HG02938 (cell line): ENCODE measurements around the gene CAMK1D.

ENCODE experiments used
- ATAC-seq: cut with Tn5 transposase; IDR thresholded peaks from one replicate; pipeline ENCODE4 v1.9.1; 2021; ENCODE audit warnings: mild to moderate bottlenecking, moderate library complexity; ENCODE audit not compliant: unreplicated experiment

Gene CAMK1D

GRCh38 chr10:12397941-12398340, 48.6 kb downstream of the CAMK1D start:
- ATAC-seq, result no peak

GRCh38 chr10:12400266-12400931, 51.1 kb downstream of the CAMK1D start:
- no peak for ATAC-seq

DNA sequence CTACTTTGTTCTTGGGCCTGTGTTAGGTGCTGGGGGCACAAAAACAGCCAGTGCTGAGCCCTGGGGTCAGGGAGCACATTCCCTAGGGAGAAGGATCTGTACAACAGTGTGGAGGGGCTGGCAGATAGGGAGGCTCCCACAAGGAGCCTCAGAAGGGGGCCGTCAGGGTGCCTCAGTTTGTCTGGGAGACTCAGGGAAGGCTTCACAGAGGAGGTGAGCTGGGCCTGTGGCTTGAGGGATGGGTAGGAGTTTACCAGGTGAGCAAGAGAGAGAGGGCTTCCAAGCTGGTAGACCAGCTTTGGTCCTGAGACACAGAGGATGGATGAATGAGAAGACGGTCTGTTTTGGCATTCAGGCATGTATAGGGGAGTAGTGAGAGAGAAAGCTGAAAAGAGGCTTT, 52.1 kb downstream of the CAMK1D start:
- ATAC-seq, result no peak

- no peak for ATAC-seq
Observed at GRCh38 chr10:12403119-12403518, 53.8 kb downstream of the CAMK1D start.

GRCh38 chr10:12405342-12406320, 56.3 kb downstream of the CAMK1D start:
- ATAC-seq, result no peak

DNA sequence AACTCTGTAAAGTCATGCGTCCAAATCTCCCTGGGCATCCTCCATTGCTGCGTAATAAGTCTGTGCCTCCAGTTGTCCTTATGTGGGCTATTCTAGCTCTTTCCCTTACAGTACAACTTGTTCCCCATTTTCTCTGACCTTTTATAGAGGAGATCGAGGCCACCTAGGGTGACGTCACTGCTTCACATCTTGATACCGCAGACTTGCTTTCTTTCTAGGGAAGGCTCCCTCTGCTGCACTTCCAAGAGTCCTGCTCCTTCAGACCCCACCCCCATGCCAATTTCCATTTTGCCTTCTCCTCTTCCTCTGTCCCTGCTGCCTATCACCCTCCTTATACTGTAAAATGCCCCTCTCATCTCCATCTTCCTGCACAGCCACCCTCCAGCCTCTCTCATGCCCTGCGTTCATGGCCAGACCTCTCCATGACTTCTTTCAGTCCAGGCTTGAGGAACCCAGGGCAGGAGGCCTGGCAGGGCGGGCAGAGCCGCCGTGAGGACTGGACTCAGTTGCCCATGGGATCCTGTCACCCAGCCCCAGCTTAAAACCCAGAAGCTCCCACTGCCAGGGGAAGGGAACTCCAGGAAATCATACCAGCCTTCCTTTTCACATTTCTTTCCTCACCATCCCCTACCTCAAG, 57.5 kb downstream of the CAMK1D start:
- no peak for ATAC-seq

GRCh38 chr10:12408472-12408871, 59.1 kb downstream of the CAMK1D start:
- no peak for ATAC-seq

DNA sequence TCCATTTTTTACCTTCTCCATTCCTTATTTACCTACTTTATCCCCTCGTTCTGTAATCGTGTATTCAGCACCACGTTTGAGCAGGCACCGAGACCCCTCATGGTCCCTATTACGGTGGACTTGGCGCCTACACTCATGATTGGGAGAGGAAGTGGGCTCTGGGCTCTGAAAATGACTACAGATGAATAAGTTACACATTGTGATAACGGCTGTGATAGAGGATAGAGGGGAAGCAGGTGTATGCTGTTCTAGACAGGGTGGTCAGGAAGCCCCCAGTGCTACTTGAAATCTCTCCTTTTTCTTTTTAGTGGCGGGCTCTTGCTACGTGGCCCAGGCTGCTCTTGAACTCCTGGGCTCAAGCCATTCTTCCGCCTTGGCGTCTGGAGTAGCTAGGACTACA, 59.8 kb downstream of the CAMK1D start:
- ATAC-seq, result no peak

GRCh38 chr10:12409613-12410012, 60.3 kb downstream of the CAMK1D start:
- no peak for ATAC-seq

DNA sequence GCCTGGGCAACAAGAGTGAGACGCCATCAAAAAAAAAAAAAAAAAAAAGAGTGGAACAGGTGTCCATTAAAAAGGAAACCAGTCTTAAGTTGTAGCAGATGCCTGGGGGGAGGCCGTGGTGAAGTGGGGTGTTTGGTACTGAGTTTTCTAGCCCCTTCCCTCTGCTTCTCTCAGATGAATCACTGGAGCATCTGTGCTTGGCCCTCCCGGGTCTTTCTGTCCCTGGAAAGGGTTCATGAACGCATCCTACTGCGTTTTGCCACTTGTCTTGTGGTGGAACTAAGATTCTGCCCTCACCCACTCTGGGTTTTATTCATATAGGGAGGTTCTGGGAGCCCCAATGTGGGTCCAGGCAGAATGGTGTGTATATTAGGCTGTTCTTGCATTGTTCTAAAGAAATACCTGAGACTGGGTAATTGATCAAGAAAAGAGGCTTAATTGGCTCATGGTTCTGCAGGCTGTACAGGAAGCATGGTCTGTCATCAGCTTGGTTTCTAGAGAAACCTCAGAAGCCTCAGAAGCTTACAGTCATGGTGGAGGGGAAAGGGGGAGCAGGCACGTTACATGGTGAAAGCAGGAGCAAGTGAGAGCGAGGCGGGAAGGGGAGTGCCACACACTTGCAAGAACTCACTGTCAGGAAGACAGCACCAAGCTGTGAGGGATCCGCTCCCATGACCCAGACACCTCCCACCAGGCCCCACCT, 63.5 kb downstream of the CAMK1D start:
- no peak for ATAC-seq

DNA sequence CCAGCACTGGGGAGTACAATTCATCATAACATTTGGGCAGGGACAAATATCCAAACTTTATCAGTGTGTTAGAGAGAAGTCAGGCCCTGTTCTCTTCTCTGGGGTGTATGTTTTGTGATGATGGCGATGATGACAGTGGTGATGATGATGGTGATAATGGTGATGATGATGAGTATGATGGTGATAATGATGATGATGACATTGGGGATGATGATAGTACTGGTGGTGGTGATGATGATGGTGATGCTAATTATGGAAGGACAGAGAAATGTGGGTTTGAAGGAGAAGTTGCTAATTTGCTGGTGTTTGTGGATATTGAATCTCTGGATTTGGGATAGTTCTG, 64.0 kb downstream of the CAMK1D start:
- ATAC-seq, result no peak

DNA sequence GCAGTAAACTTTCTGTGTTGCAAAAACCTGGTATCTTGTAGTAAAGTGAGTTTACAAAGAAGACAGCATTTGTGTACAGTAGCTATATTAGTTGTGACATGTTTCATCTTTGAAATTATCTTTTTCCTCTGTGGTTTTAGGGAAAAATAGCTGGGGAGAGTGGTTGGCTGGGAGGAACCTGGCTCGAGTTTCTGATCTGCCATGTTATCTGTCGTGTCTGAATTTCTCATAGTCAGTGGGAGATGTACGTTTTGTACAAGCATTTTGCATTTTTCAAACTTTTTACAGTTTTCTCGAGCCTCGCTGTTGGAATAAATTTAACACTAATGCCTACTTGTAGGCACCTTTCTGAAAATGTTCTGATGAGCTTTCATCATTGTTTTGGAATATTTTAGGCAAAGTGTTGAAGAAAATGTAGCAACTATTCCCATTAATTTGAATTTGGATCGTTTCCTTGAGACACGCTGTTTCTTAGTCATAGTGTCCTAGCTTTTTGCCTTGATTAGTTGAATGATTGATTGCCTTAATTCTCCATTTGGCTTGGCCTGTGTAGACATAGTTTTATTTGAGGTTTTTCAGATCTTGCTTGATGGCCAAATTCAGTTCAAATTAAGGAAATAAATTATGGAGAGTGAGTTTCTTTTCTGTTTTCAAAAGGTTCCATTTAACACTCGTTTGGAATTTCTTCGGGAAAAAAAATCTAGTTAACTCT, 65.1 kb downstream of the CAMK1D start:
- no peak for ATAC-seq

GRCh38 chr10:12416344-12417050, 67.2 kb downstream of the CAMK1D start:
- ATAC-seq, result no peak

GRCh38 chr10:12417331-12417730, 68.0 kb downstream of the CAMK1D start:
- ATAC-seq, result no peak

GRCh38 chr10:12418000-12418399, 68.7 kb downstream of the CAMK1D start:
- ATAC-seq, result no peak

GRCh38 chr10:12418725-12419261, 69.4 kb downstream of the CAMK1D start:
- no peak for ATAC-seq

DNA sequence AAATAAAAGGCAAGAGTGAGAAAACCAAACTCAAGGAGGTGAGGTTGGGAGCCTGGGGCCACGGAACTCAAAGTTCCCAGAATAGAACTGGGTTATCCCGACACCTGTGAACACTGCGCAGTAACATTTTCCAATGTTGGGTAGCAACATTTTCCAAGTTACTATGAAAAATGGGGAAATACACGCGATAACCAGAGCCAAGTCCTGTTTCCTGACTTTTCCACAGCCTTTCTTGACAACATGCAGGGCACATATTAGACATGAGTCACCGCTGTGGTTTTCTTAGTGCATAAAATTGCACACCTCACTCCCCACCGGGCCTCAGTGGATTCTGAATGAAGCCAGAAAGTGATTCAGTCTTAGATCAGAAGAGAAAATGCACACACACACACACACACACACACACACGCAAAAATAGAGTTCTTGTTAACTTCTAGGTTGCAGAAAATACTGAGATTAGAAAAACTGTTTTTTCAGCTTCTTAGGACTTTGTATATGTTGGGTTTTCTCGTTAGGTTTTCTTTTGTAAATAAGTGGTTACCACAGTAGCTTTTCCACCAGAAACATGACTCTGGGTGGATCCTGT, 70.0 kb downstream of the CAMK1D start:
- no peak for ATAC-seq

DNA sequence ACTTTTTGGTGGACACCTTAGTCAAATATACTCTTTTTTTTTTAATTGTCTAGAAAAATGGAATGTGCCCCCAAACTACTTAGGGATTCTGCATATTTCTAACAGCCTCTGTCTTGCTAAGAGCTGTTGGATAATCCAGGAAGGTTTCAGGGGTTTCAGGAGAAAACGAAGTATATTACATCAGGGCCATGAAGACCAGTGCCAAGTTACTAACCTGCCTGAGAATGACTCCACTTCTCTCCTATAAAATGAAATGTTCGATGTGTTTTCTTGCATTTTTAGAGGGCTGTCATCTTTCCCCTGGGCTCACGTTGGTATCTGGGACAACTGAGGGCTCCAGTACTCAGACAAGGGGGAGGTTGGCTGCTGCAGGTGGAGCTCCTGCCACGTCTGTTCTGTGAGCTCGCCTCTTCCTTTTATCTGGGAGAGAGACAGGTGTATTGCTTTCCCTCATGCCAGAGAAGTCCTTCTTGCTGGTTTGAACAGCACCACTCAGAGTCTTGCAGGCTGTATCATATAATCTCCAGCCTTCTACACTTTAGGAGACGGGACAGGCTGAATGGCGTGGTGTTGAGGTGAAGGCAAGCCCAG, 71.3 kb downstream of the CAMK1D start:
- no peak for ATAC-seq

- ATAC-seq, result no peak
Observed at GRCh38 chr10:12422189-12422588, 72.8 kb downstream of the CAMK1D start.
